Skin of body (tissue), 2 donors: ENCODE results near the gene PTTG2. TPM values are rescaled to one million over a fixed set of nuclear protein-coding genes. Genes with fewer than 3 reads are reported as not detected.

Source experiments
- DNase-seq: peaks from one replicate; lab custom pipeline; 2025; lab: John Stamatoyannopoulos, UW
- total RNA-seq: library from RNA; depleted of rRNA; stranded (reverse); fragments of >200 nt; gene quantifications from one replicate; pipeline ENCODE4 v1.2.3, GENCODE V29; 2014

PTTG2 gene
- total RNA-seq, 1 donor from 2014 or later, result not detected

DNA sequence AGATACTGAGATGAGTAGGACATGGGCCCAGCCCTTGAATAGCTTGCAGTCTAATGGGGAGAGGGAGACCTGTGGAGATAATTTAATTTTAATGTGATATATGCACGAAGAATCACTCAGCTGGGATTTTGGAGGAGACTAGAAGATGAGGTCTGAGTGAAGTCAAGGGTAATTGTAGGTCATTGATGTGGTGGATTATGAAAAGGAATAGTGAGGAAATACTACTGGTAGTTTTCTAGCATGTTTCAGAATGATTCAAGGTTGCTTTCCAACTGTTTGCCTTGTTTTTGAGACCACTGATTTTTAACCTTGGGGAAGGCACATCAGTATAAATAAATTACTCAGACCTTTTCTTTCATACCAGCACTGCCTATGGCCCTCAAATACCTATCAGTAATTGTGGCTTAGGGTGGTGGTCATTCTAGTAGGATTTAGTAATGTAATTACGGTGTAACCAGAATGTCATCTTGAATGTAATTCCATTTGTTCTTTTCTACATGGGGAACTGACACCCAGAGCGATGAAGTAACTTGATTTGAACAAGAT, 25.6 kb downstream of the PTTG2 start:
- DNase-seq, result no peak

DNA sequence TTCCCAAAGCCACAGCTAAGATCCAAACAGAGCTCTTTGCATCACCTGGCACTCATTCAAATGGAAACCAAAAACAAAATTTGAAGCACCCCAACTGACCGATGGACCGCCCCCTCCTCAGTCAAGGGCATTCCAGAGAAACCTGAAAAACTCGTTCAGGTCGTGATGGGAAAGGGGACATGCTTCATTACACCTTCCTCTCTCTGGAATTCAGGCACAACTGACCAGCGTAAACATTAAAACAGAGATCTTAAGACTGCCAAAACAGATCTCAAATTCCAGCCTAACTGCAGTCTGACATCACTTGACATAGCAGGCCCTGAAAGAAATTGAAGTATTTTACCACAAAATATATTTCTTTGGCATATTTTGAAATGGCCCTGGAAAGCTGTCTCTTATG, 28.5 kb downstream of the PTTG2 start:
- no peak for DNase-seq

DNA sequence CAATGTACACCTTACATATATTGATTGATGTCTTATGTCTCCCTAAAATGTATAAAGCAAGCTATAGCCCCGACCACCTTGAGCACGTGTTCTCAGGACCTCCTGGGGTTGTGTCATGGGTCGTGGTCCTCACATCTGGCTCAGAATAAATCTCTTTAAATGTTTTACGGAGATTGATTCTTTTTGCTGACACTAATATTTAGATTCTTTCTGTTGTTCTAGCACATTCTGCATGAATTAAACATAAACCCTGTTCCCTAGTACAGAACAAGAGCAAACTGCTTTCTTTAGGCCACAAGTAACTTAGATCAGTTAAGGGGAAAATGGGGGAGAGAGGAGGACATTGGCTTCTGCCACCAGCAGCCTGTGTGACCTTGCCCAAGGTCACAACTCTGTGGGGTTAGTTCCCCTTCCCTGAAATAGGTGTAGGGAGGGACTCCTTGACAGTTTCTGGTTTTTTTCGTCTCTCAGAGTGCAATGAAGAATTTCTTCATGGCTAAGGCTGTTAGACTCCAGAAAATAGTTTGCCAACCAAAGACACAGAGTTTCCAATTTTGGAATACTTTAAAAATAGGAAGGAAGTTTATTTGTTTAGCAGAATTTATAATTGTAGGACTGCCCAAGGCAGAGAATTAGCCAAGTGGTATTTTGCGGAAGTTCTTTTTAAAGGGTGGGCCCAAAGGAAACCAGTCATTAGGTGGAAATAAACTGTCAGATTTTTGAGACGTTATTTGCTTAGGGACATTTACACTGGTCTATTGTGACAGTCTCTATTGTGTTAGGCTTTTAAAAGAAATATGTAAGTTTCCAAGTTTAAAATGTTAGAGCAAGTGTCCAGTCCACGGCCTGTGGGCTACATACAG, 29.4 kb downstream of the PTTG2 start:
- no peak for DNase-seq

DNA sequence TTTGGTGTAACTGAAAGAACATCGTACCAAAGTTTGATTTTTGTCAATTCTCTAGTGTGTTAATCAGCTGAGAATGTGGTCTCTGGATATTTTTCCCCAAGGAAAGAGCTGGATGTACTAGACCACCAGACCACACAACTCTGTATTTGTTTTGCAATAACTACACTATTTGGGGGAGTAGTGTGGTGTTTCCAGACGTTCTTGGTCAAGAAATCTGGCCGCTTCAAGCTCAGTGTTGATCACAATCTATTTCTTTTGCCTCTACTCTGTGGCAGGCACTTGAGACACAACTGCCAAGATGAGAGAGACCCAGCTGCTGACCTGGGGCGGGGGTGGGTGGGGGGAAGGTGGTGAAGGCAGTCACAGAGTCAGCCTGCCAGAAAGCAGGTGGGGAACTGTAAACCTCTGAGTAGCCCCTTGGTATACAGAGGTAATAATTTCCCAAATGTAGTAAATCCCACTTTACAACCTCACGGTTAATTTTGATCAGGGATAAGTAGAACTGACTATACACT, 30.6 kb downstream of the PTTG2 start:
- no peak for DNase-seq

- no peak for DNase-seq
Observed at GRCh38 chr4:37991623-37992410, 31.6 kb downstream of the PTTG2 start.

GRCh38 chr4:37993806-37994205, 33.6 kb downstream of the PTTG2 start:
- DNase-seq, result no peak

DNA sequence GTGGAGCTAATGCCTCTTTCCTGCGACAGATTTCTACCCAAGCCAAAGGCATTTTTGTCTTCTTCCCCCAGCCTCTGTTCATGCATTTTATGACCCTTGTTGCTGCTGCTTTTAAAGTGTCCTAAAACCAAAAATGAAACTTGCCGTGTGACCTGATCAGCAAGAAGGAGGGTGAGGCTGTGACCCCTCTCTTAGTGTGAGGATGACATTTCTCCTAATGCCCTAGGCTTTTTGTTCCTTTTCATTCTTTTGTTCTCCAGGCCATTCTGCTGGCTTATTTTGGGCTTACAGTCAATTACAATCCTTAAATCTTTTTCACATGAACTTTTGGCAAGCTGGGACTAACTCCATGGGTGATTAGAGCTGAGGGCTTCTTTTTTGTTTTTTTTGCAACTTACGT, 34.4 kb downstream of the PTTG2 start:
- no peak for DNase-seq

- no peak for DNase-seq
Observed at GRCh38 chr4:37995299-37995821, 35.2 kb downstream of the PTTG2 start.

DNA sequence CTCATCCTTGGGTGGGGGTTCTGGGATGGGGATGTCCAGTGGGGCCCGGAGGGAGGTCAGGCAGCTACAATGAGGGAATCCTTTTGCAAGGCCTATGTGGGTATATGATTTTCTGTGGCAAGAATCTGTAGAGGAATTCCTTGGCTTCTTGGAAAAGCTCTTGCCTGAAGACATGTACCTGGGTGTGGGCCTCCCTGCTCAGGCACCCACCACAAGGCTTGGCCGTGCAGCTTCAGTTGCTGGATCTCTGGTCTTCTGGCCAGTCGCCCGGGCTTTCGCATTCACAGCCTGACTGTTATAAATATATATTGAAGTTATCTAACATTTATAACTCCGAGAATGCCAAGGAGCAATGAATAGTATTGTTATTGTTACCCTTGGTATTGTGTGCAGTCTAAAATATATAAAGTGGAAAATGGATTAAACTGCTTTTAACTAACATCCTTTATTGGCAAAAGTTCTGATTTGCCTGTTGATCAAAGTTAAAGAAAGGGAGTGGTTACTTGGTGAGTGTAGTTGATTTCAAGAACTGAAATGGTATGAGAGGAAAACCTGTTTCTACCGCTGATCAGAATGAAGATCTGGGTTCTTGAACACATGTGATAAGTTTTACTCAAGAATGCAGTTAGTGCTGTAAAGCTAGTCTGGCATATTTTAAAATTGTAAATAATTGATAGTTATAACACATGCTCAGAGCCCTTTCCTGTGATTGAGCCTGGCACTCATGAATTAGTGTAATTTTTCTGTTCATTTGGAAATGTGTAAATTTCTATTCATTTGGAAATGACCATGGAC, 36.0 kb downstream of the PTTG2 start:
- peak; percentile 12 for DNase-seq

- DNase-seq, result no peak
Observed at GRCh38 chr4:37998226-37998625, 38.0 kb downstream of the PTTG2 start.

DNA sequence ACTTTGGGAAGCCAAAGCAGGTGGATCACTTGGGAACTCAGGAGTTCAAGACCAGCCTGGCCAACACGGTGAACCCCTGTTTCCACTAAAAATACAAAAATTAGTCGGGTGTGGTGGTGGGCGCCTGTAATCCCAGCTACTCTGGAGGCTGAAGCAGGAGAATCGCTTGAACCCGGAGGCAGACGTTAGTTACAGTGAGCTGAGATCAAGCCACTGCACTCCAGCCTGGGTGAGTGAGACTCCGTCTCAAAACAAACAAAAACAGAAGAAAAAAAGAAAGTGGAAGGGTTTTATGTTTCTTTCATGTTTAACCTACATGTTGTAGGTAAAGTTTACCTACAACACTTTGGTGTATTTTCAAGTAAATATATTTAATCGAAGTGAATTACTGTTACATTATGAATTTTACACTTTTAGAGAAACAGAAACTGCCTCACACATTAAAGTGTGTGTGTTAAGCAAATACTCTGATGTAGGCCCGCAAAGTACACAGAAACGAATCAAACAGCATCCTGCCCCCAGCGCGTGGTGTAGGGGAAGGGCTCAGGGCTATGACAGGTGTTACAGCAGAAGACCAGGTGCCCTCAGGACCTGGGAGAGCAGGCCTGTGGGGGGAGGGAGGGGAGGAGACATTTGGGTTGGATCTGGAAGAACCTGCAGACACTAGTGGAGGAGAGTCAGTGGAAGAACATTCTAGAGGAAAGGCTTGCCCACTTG, 39.0 kb downstream of the PTTG2 start:
- no peak for DNase-seq

GRCh38 chr4:37999965-38000364, 39.8 kb downstream of the PTTG2 start:
- no peak for DNase-seq

DNA sequence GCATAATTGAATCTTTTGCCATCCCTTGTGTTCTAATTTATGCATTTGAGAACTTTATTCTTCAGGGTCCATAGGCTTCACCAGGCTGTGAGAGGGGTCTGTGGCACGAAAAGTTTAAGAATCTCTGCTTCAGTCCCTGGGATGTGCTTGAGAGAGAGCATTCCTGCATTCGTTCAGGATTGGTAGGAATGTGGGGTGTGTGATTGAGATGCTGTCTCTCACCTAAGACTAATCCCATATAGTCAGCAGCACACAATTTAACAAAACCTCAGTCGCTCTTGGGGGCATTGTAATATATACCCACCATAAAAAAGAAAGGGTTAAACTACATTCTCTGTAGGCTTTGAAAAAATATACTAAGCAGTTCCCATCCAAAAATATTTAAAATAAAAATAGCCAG, 41.7 kb downstream of the PTTG2 start:
- no peak for DNase-seq

GRCh38 chr4:38002451-38003071, 42.4 kb downstream of the PTTG2 start:
- no peak for DNase-seq

GRCh38 chr4:38003102-38003501, 42.9 kb downstream of the PTTG2 start:
- DNase-seq, result no peak

GRCh38 chr4:38003628-38004027, 43.4 kb downstream of the PTTG2 start:
- no peak for DNase-seq

DNA sequence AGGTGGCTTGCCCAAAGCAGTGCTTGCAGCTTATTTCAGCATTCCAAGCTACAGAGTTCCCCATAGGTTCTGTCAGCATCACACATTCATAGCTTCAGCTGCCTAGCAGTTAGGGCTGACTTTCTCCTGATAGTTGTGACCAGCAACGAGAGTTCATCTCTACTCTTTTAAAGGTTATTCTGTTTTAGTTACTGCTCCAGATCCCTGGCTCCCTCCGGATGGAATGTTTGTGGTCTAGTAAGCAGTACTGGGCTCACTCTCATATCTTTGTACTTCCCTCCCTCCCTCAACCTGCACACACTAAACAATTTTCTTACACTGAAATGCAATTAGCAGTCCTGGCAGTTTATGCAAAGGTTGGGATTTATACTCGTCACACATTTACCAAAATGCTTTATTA, 43.9 kb downstream of the PTTG2 start:
- DNase-seq, result no peak

- DNase-seq, result no peak
Observed at GRCh38 chr4:38004887-38005286, 44.7 kb downstream of the PTTG2 start.

GRCh38 chr4:38005637-38006036, 45.4 kb downstream of the PTTG2 start:
- no peak for DNase-seq

GRCh38 chr4:38007645-38008044, 47.4 kb downstream of the PTTG2 start:
- DNase-seq, result no peak
